NCI-H526 treated with DMSO at 0.1 percent for 48 hours (cell line): Measurements from ENCODE around the gene CIPC.

Source experiments
- DNase-seq: peaks from one replicate; lab custom pipeline; 2025; lab: John Stamatoyannopoulos, UW

Gene CIPC

DNA sequence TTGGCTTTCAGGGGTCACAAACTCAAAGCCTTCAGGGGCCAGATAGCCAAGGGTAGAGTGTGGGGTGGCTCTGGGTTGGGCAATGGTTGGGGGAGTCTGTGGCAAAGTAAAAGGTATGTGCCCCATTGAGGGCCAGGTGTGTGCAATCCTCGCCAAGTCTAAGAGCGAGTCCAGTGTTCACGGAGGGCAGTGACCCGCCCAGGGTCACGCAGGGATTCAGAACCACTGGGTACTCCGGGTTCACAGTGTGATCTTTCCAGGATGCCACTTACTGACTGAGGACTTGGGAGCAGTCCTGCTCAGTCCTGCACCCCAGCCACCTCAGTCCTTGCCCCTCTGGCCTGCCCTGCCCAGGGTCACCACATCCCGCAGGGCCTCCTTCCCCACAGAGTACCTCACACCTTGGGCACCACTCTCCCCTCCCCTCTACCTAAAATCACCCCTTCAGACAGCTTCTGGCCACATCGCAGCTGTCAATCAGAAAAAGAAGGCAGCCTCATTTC, 27.8 kb downstream of the CIPC start:
- DNase-seq = no peak

- no peak for DNase-seq
Observed at GRCh38 chr14:77126461-77126990, 28.5 kb downstream of the CIPC start.

GRCh38 chr14:77128414-77128891, 30.4 kb downstream of the CIPC start:
- DNase-seq = no peak

DNA sequence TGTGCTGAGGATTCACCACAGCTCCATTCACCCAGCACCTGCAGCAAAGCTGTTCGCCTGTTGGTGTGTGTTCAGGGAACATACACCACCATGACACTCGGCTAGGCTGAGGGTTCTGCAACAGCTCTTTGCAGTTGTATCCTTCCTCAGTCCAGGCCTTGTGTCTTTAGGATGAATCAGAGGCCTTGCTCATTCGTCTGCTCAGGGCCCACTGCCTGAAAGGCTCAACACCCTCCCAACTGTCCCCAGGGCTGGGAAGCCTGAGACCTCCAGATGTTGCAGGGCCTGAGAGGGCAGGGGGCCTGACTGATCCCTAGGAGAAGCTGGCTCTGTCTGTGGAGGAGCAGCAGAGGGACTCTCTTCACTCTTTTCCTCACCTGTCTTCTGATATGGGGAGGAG, 32.3 kb downstream of the CIPC start:
- no peak for DNase-seq

DNA sequence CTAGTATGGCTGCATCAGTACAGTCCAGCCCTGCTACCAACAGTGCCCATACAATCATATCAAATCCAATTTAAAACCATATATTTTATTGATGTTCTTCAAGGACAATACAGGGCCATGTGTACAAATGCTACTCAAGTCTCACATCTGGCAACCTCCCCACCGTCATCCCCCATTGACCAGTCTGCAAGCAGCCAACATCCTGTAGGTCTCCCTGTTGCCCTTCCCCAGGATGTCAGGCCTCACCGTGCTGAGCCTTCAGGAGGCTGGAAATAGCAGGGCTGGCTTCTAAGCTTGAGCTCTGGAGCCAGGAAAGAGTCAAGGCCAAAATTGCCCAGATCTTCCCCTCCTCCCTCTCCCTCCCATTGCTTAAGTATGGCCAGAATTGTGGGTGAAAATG, 33.1 kb downstream of the CIPC start:
- DNase-seq = no peak

GRCh38 chr14:77131871-77132486, 33.9 kb downstream of the CIPC start:
- DNase-seq = no peak

GRCh38 chr14:77133720-77134338, 35.8 kb downstream of the CIPC start:
- DNase-seq = no peak

DNA sequence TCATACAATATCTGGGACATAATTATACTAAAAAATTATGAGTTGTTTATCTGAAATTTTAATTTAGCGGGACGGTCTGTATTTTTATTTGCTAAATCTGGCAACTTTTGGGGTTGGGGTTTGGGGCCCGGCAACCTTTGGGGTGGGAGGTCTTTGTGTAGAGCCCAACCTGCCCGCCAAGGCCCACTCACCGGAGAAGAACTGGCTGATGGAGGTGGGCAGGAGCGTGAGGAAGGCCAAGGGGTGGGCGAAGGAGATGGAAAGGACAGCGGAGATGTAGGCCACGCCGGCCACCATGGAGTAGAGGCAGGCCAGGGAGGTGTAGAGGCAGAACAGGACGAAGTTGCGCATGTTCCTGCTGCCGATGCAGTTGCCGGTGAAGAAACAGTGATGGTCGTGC, 41.0 kb downstream of the CIPC start:
- DNase-seq = no peak

DNA sequence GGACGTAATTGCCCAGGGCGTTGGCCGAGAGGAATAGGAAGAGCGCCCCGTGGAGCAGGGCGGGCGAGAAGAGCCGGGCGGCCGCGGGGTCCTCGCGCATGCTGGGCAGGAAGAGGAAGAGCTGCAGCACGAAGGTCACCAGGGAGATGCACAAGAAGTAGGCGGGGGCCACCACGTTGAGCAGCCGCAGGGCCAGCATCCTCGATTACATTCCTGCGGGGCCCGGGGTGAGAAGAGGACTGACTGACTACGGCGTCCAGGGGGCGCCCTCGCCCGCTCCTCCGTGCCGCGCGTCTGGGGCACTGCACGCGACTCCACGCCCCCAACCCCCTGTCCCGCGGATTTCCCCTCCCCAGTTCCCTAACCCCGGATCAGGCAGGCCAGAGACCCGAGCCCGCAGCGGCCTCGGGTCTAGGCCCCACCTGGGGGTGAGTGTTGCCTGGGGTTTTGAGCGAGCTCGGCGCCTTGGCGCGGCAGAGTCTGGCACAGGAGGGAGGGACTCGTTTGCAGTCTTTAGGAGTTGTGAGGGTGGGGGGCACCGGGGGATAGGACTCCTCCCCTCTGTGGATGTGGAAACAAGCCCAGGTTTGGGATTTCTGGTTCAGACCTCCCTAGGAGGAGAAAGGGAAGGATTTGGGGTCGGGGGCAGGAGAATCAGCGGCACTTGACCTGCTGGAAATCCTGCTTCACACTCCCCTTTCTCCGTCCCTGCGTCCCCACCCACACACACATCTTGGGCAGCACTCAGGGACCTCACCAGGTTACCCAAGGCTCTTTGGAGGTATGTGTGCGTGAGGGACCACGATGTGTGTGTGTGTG, 41.7 kb downstream of the CIPC start:
- DNase-seq = peak; percentile 42

GRCh38 chr14:77140359-77141213, 42.5 kb downstream of the CIPC start:
- DNase-seq = no peak

DNA sequence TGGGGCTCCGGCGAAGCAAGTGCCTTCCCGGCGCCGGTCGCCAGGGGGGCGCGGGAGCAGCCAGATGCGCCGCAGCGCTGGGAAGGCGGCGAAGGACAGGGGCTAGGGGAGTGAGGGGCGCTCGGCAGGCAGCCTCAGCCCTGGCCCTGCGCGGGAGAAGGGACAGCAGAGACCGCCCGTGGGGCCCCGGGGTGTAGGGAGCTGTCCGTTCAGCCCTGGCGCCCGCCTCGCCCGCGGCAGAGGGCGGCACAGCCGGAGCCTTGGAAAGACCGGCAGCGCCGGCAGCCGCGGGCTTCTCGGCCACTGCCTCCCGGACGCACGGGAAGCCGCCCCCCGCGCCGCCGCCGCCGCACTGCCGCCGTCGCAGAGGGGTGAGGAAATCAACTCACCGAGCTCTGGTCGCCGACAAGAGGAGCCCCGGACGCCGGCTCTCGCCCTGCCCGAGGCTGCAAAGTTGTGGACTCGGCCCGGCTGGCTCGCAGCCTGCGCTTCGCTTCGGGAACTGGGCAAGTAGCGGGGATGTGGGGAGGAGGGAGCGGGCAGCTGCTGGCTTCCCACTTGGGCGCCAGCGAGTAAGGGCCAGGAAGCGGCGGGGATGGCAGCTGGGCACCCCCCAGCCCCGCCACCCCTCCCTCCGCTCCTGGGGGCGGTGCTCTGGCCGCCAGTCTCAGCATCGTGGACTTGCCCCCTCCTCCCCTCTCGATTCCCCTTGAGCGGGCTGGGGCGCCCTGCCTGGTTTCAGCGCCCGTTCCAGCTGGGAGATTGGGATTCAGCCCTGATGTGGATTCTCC, 43.4 kb downstream of the CIPC start, which contains the start of gene ZDHHC22:
TSS of gene ZDHHC22 (minus strand) at position 578 of the 791 bp plus-strand sequence. CDS start 2,053 bp downstream, outside the sequence.
- no peak for DNase-seq

DNA sequence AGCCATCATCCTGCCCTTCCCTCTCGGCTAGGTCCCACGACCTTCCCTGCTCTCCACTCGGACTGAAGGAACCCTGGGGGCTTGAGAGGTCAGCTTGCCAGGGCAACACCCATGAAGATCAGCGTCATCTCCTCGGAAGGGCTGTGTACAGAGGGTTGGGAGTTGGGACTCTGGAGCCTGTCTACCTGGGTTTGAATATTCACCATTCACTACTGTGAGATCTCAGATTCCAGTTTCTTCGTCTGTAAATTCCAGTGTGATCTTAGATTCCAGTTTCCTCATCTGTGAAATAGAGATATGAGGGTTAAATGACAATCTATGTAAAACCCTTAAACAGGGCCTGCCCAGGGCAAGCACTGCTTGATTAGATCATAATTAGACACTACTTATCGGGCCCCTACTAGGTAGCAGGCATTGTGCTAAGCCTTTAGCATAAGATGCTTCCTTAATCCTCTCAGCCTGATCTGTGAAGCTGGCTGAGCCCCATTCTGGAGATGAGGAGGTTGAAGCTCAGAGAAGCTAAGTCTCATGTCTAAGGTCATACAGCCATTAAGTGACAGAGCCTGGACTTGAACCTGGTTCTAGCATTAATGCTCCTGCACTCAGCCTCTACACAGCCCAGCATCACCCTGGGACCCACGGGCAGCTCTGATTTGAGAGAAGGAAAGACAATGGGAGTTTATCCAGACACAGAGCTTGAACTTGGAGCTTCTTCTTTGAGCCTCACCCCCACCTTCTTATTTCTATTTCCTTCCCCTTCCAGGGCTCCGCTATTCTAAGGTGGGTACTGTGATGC, 44.1 kb downstream of the CIPC start:
- DNase-seq = no peak

GRCh38 chr14:77143071-77143470, 45.0 kb downstream of the CIPC start:
- DNase-seq = no peak

GRCh38 chr14:77144412-77145115, 46.5 kb downstream of the CIPC start:
- DNase-seq = no peak

DNA sequence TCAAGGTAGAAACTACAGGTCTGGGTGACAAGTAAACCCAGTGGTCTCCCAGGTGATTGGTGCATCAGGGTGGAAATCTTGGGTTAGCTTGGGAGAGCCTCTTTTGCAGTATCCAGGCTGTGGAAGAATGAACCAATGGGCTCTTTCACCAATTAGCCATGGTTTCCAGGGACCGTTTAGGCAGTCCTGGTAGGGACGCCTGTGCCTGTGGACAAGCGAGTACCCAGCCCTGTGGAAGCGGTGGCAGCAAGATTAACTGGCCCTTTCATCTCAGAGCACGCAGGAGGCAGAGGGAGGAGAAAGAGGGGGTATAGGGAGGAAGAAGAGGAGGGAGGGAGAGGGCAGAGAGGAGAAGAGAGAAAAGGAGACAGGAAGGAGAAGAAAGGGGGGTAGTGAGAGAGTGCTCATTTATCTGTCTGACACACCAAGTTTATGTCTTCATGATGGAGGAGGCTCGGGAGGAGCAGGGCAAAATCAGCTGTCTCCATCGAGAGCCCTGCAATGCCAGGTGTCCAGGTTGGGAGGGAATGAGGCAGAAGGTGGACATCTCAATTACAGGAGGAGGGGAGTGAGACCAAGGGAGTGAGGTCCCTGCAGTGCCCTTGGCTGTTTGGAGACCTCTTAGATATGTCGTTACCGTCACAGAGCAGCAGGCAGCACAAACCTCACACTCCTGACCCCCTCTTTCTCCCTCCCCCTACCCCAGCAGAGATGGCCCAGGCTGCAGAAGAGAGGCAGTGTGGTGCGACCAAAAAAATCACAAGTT, 48.1 kb downstream of the CIPC start:
- DNase-seq = no peak

- no peak for DNase-seq
Observed at GRCh38 chr14:77148510-77149231, 50.6 kb downstream of the CIPC start.

- DNase-seq = no peak
Observed at GRCh38 chr14:77151245-77151644, 53.2 kb downstream of the CIPC start.
